PC-9 (cell line): ENCODE results near the gene FUS. TPM values are rescaled to one million over a fixed set of nuclear protein-coding genes. Genes with fewer than 3 reads are reported as not detected.

Source experiments
- BruUV-seq: library from RNA; stranded (reverse); fragments of 400-500 nt; replicated peaks from 2 replicates; lab custom pipeline; 2021; lab: Mats Ljungman, UMichigan
- CTCF ChIA-PET: fragments of 300-600 bp; sonication (Branson Sonifier 250); formaldehyde crosslinking; loops from one replicate; lab custom pipeline; 2022; ENCODE audit warnings: antibody characterized with exemption; lab: Charles Lee
- POLR2A ChIA-PET: fragments of 300-600 bp; sonication (Branson Sonifier 250); formaldehyde crosslinking; loops from one replicate; lab custom pipeline; 2022; ENCODE audit warnings: antibody characterized with exemption; ENCODE audit not compliant: unreplicated experiment; lab: Charles Lee
- DNase-seq, 2 experiments: peaks; one replicate each; pipeline versions ENCODE4 v3.0.0 to v3.0.0-alpha.2; 2015 to 2022; ENCODE audit warnings: mixed read lengths in 1 of 2
- H2AFZ ChIP-seq: fragments of 200-600 bp; sonication (generic); 2 replicates; pipeline ENCODE4 v1.8.1; 2017; ENCODE audit warnings: antibody characterized with exemption
- H3F3A ChIP-seq: fragments of 200-600 bp; sonication (generic); 2 replicates; pipeline ENCODE4 v1.8.1; 2017; ENCODE audit warnings: antibody characterized with exemption, mild to moderate bottlenecking, low read depth; ENCODE audit not compliant: insufficient read depth
- H3K27ac ChIP-seq: fragments of 200-600 bp; sonication (generic); 2 replicates; pipeline ENCODE4 v1.6.1; 2016; ENCODE audit warnings: mixed run types
- H3K27me3 ChIP-seq: fragments of 200-600 bp; sonication (generic); 2 replicates; pipeline ENCODE4 v1.6.1; 2016; ENCODE audit warnings: low read depth, mixed run types; ENCODE audit not compliant: insufficient read depth
- H3K36me3 ChIP-seq: fragments of 200-600 bp; sonication (generic); 2 replicates; pipeline ENCODE4 v1.6.1; 2016; ENCODE audit warnings: low read depth, mixed run types
- H3K4me1 ChIP-seq: fragments of 200-600 bp; sonication (generic); replicated peaks from 2 replicates; pipeline ENCODE4 v1.6.1; 2016; ENCODE audit warnings: mixed run types; ENCODE audit not compliant: insufficient read depth
- H3K4me2 ChIP-seq: fragments of 200-600 bp; sonication (generic); 2 replicates; pipeline ENCODE4 v1.6.1; 2017; ENCODE audit warnings: mixed run types
- H3K4me3 ChIP-seq: fragments of 200-600 bp; sonication (generic); 2 replicates; pipeline ENCODE4 v1.6.1; 2016; ENCODE audit warnings: mixed run types
- H3K79me2 ChIP-seq: fragments of 200-600 bp; sonication (generic); 2 replicates; pipeline ENCODE4 v1.6.1; 2017; ENCODE audit warnings: low read depth, mixed run types
- H3K9me2 ChIP-seq: fragments of 200-600 bp; sonication (generic); 2 replicates; pipeline ENCODE4 v1.8.1; 2017; ENCODE audit warnings: mild to moderate bottlenecking; ENCODE audit not compliant: insufficient read depth
- H3K9me3 ChIP-seq: fragments of 200-600 bp; sonication (generic); 2 replicates; pipeline ENCODE4 v1.8.1; 2016; ENCODE audit warnings: low read depth; ENCODE audit not compliant: insufficient read depth
- H4K20me1 ChIP-seq: fragments of 200-600 bp; sonication (generic); 2 replicates; pipeline ENCODE4 v1.8.1; 2017; ENCODE audit not compliant: insufficient read depth
- CTCF ChIP-seq: fragments of 200-600 bp; sonication (generic); conservative IDR thresholded peaks from 2 replicates; pipeline ENCODE4 v1.6.1; 2017; ENCODE audit warnings: mixed run types, antibody characterized with exemption, mild to moderate bottlenecking, moderate library complexity
- EZH2 ChIP-seq: fragments of 200-600 bp; sonication (generic); IDR thresholded peaks from 2 replicates; pipeline ENCODE4 v1.8.0; 2017; ENCODE audit warnings: antibody characterized with exemption, low read depth
- intact Hi-C: fragments of 100-400 bp; cut with micrococcal nuclease; formaldehyde crosslinking; loops from one replicate; pipeline ENCODE4 v1.10.0; 2022; ENCODE audit not compliant: unreplicated experiment
- total RNA-seq: library from RNA; stranded (reverse); gene quantifications from 2 replicates; pipeline ENCODE4 v1.2.3, GENCODE V29; 2021

FUS gene
- total RNA-seq, 1 experiment from 2014 or later: 637 TPM

- H3K4me3 ChIP-seq: no peak overlapping the region
- H3K79me2 ChIP-seq: peaks cover 12% of the 10 kb centered on the region
- no TSS peak for BruUV-seq
- intact Hi-C loops: loop anchor here (1.0 to 2.0 kb wide), 3 partner anchors 8 to 19 kb away; partner anchors contain the start of genes KAT8 and PRSS36
- ChIA-PET CTCF (interaction anchor here (0.5 to 2.0 kb wide), 5 partner anchors 11 to 313 kb away, joined by 3 to 32 read pairs (median 6); partner anchors contain the start of gene SETD1A), POLR2A (interaction anchor here (0.6 to 1.8 kb wide), 8 partner anchors 10 to 329 kb away, joined by 3 to 22 read pairs (median 6); partner anchors contain the start of genes FUS and KAT8)
- DNase-seq: no peak
- H3K27me3 ChIP-seq: no peaks in the 10 kb centered on the region
- peak overlapping the region; percentile 58 for H3K4me2 ChIP-seq
- peaks cover 75% of the 10 kb centered on the region for H3K4me1 ChIP-seq
- H3K27ac ChIP-seq: peak overlapping the region; percentile 91
- peaks cover 64% of the 10 kb centered on the region for H3F3A ChIP-seq
- no peak overlapping the region for H2AFZ ChIP-seq
- no peaks in the 10 kb centered on the region for H3K9me3 ChIP-seq
- H3K9me2 ChIP-seq: no peaks in the 10 kb centered on the region
- H3K36me3 ChIP-seq: no peaks in the 10 kb centered on the region; the same call in 1 of the 2 replicates
- no peak for TF ChIP-seq CTCF
- TF ChIP-seq EZH2: no peak
- no peaks in the 10 kb centered on the region for H4K20me1 ChIP-seq
Measured at GRCh38 chr16:31131416-31131815, 48.5 kb upstream of the FUS start.

- Histone ChIP-seq H3K9me3 (no peaks in the 10 kb centered on the region), H4K20me1 (no peaks in the 10 kb centered on the region), H3K4me3 (no peak overlapping the region), H3K4me2 (peak overlapping the region; percentile 58; the same call in 1 of the 2 replicates), H3F3A (peaks cover 63% of the 10 kb centered on the region), H3K36me3 (no peaks in the 10 kb centered on the region; the same call in 1 of the 2 replicates), H3K79me2 (peaks cover 12% of the 10 kb centered on the region), H3K4me1 (peaks cover 74% of the 10 kb centered on the region), H2AFZ (no peak overlapping the region), H3K27me3 (no peaks in the 10 kb centered on the region), H3K27ac (peak overlapping the region; percentile 91), H3K9me2 (no peaks in the 10 kb centered on the region)
- POLR2A ChIA-PET: interaction anchor here (1.4 to 1.8 kb wide), 2 partner anchors 15 to 48 kb away, joined by 3 to 9 read pairs; partner anchors contain the start of genes FUS and KAT8
- TF ChIP-seq EZH2 (no peak), CTCF (no peak)
- CTCF ChIA-PET: interaction anchor here (0.6 to 2.0 kb wide), 2 partner anchors 11 to 192 kb away, joined by 10 to 32 read pairs; no protein-coding TSS in a partner anchor
- intact Hi-C loops: loop anchor here (1.0 to 2.0 kb wide), 3 partner anchors 7 to 18 kb away; partner anchors contain the start of genes KAT8 and PRSS36
- no TSS peak for BruUV-seq
- no peak for DNase-seq
Measured at GRCh38 chr16:31131841-31132271, 48.1 kb upstream of the FUS start.

GRCh38 chr16:31132303-31132979 lies 47.5 kb upstream of the FUS start:
- ChIA-PET CTCF (no interaction called here), POLR2A (interaction anchor here (0.6 kb wide), 1 partner anchor 28 kb away, joined by 6 read pairs; no protein-coding TSS in a partner anchor)
- DNase-seq: no peak
- Histone ChIP-seq H3K27ac (no peak overlapping the region), H3K9me2 (no peaks in the 10 kb centered on the region), H3K4me2 (no peak overlapping the region), H3K4me3 (no peak overlapping the region), H3K79me2 (peaks cover 12% of the 10 kb centered on the region), H3K27me3 (no peaks in the 10 kb centered on the region), H3K36me3 (no peaks in the 10 kb centered on the region; the same call in 1 of the 2 replicates), H2AFZ (no peak overlapping the region), H3K4me1 (peaks cover 72% of the 10 kb centered on the region), H4K20me1 (no peaks in the 10 kb centered on the region), H3F3A (peaks cover 57% of the 10 kb centered on the region), H3K9me3 (no peaks in the 10 kb centered on the region)
- TF ChIP-seq CTCF (no peak), EZH2 (no peak)
- intact Hi-C loops: no loop called here
- BruUV-seq: no TSS peak
